Keratinocyte (primary cell): ENCODE results near the gene MYBPHL. TPM values are rescaled to one million over a fixed set of nuclear protein-coding genes. Genes with fewer than 3 reads are reported as not detected.

ENCODE experiments used
- DNase-seq: peaks from one replicate; pipeline ENCODE4 v3.0.0-alpha.2; 2011; ENCODE audit warnings: low read depth, missing footprints, low spot score
- FAIRE-seq: peaks from 2 replicates; lab custom pipeline; 2011; peaks lifted over from hg19 to GRCh38; lab: Jason Lieb, UNC
- H2AFZ ChIP-seq: 2 replicates; pipeline ENCODE4 v1.6.0; 2012; ENCODE audit warnings: low read length, control low read depth, inconsistent platforms; ENCODE audit not compliant: control insufficient read depth
- H3K27ac ChIP-seq: 2 replicates; pipeline ENCODE4 v1.5.1; 2011; ENCODE audit warnings: low read length; ENCODE audit not compliant: control insufficient read depth, insufficient read depth
- H3K27me3 ChIP-seq: 3 replicates; pipeline ENCODE4 v1.6.0; 2011; ENCODE audit warnings: low read length; ENCODE audit not compliant: control insufficient read depth, insufficient read depth; ENCODE audit errors: extremely low read depth
- H3K36me3 ChIP-seq, 2 experiments: 2 replicates in 1 of 2; 3 replicates in 1 of 2; pipeline ENCODE4 v1.5.1; 2011; ENCODE audit warnings: low read length in 2 of 2, mild to moderate bottlenecking in 1 of 2; ENCODE audit not compliant: control insufficient read depth in 2 of 2, insufficient read depth in 2 of 2; ENCODE audit errors: extremely low read depth in 1 of 2
- H3K4me1 ChIP-seq: 3 replicates; pipeline ENCODE4 v1.5.1; 2011; ENCODE audit warnings: low read length; ENCODE audit not compliant: control insufficient read depth, insufficient read depth; ENCODE audit errors: extremely low read depth
- H3K4me2 ChIP-seq: 3 replicates; pipeline ENCODE4 v1.6.0; 2011; ENCODE audit warnings: low read depth, low read length; ENCODE audit not compliant: control insufficient read depth, insufficient read depth; ENCODE audit errors: extremely low read depth
- H3K4me3 ChIP-seq, 3 experiments: fragments of 200-600 bp in 1 of 3; sonication (generic) in 1 of 3; 2 replicates in 2 of 3; 3 replicates in 1 of 3; pipeline ENCODE4 v1.5.1; 2011 to 2016; ENCODE audit warnings: low read length in 3 of 3, mild to moderate bottlenecking in 3 of 3, control low read depth in 2 of 3, inconsistent platforms in 1 of 3, low read depth in 1 of 3, mixed read lengths in 1 of 3, mixed run types in 1 of 3, moderate library complexity in 1 of 3; ENCODE audit not compliant: control insufficient read depth in 2 of 3, insufficient read depth in 2 of 3; ENCODE audit errors: extremely low read depth in 1 of 3
- H3K79me2 ChIP-seq: 2 replicates; pipeline ENCODE4 v1.6.0; 2012; ENCODE audit warnings: low read length; ENCODE audit not compliant: control insufficient read depth, insufficient read depth
- H3K9ac ChIP-seq: 3 replicates; pipeline ENCODE4 v1.6.0; 2011; ENCODE audit warnings: low read length; ENCODE audit not compliant: control insufficient read depth, insufficient read depth; ENCODE audit errors: extremely low read depth
- H3K9me1 ChIP-seq: 3 replicates; pipeline ENCODE4 v1.6.0; 2011; ENCODE audit warnings: low read length; ENCODE audit not compliant: control insufficient read depth, insufficient read depth; ENCODE audit errors: extremely low read depth
- H3K9me3 ChIP-seq: 2 replicates; pipeline ENCODE4 v1.5.1; 2012; ENCODE audit warnings: low read depth, low read length; ENCODE audit not compliant: control insufficient read depth
- H4K20me1 ChIP-seq: 3 replicates; pipeline ENCODE4 v1.6.0; 2011; ENCODE audit warnings: low read length; ENCODE audit not compliant: control insufficient read depth, insufficient read depth; ENCODE audit errors: extremely low read depth
- CTCF ChIP-seq, 3 experiments: IDR thresholded peaks in 1 of 3; conservative IDR thresholded peaks in 1 of 3; optimal IDR thresholded peaks in 1 of 3; 2 replicates in 2 of 3; 3 replicates in 1 of 3; pipeline versions ENCODE3 to v1.5.1; 2011; ENCODE audit warnings: low read length in 3 of 3, mild to moderate bottlenecking in 3 of 3, moderate library complexity in 2 of 3, control low read depth in 1 of 3, inconsistent platforms in 1 of 3; ENCODE audit not compliant: insufficient read depth in 2 of 3; ENCODE audit errors: extremely low read depth in 1 of 3
- EZH2 ChIP-seq: IDR thresholded peaks from one replicate; pipeline ENCODE4 v1.6.1; 2012; ENCODE audit warnings: inconsistent platforms, mild to moderate bottlenecking, low read length, moderate library complexity
- dilution Hi-C: fragments of 300-500 bp; cut with MboI; formaldehyde crosslinking; loops from one replicate; pipeline ENCODE4 v1.7.0; 2020; ENCODE audit warnings: low sequenced_read_pairs; ENCODE audit not compliant: extremely low pct_ligation_motif_present
- polyA plus RNA-seq, 5 experiments: library from polyadenylated mRNA; depleted of rRNA in 3 of 5; stranded (reverse) in 3 of 5; stranded (forward) in 1 of 5; unstranded in 1 of 5; fragments of >200 nt; gene quantifications; 1 replicate in 1 of 5; 2 replicates in 3 of 5; 3 replicates in 1 of 5; pipeline versions ENCODE4 v1.2.1 to v1.2.3, GENCODE V29; 2011 to 2012; ENCODE audit warnings: missing spikeins in 2 of 5, low read depth in 1 of 5, low replicate concordance in 1 of 5

Gene MYBPHL
- polyA plus RNA-seq, 1 donor (not counting 4 experiments of a cell fraction or from before 2014, with no cell fraction given) = 1.1 TPM

- no peak overlapping the region for H3K27ac ChIP-seq
- H3K9ac ChIP-seq = no peak overlapping the region
- TF ChIP-seq EZH2 (no peak), CTCF (optimal IDR thresholded peaks at IDR 0.05 in 1 of 3, IDR thresholded peaks at IDR 0.05 in 1 of 3, conservative IDR thresholded peaks at IDR 0.05 in 1 of 3; ENCODE audit: extremely low read depth in 1 of 3, insufficient read depth in 2 of 3, low read length in 3 of 3) (no peak)
These were observed 2.4 kb downstream of the MYBPHL start for GRCh38 chr1:109304226-109304920.

GRCh38 chr1:109301874-109302273 is 4.9 kb downstream of the MYBPHL start:
- Histone ChIP-seq H3K27me3 (no peaks in the 10 kb centered on the region), H3K27ac (no peak overlapping the region), H3K9ac (no peak overlapping the region), H3K4me3 (no peak overlapping the region), H3K79me2 (no peaks in the 10 kb centered on the region), H3K4me2 (no peak overlapping the region), H3K36me3 (no peaks in the 10 kb centered on the region), H3K9me3 (no peaks in the 10 kb centered on the region), H2AFZ (no peak overlapping the region), H3K9me1 (peaks cover 3% of the 10 kb centered on the region), H3K4me1 (peaks cover 18% of the 10 kb centered on the region), H4K20me1 (no peaks in the 10 kb centered on the region)
- dilution Hi-C loops = no loop called here
- TF ChIP-seq CTCF (optimal IDR thresholded peaks at IDR 0.05 in 1 of 3, IDR thresholded peaks at IDR 0.05 in 1 of 3, conservative IDR thresholded peaks at IDR 0.05 in 1 of 3; ENCODE audit: extremely low read depth in 1 of 3, insufficient read depth in 2 of 3, low read length in 3 of 3) = no peak
- no peak for TF ChIP-seq EZH2
- no peak for DNase-seq
- no peak for FAIRE-seq

More at GRCh38 chr1:109304226-109304920, 2.4 kb downstream of the MYBPHL start:
- Histone ChIP-seq H3K4me1 (peaks cover 3% of the 10 kb centered on the region), H3K27me3 (no peaks in the 10 kb centered on the region), H2AFZ (no peak overlapping the region), H3K9me1 (peaks cover 2% of the 10 kb centered on the region), H3K4me3 (no peak overlapping the region), H3K9me3 (no peaks in the 10 kb centered on the region), H3K36me3 (no peaks in the 10 kb centered on the region), H3K4me2 (no peak overlapping the region), H4K20me1 (no peaks in the 10 kb centered on the region), H3K79me2 (no peaks in the 10 kb centered on the region)
- FAIRE-seq = no peak
- no peak for DNase-seq
- dilution Hi-C loops = no loop called here
